HEK293T (cell line): Measurements from ENCODE around the gene GRIK2.

Source experiments
- ARNT ChIP-seq: fragments of 450-650 bp; IDR thresholded peaks from 2 replicates; pipeline ENCODE4 v1.6.1; 2017; ENCODE audit warnings: mild to moderate bottlenecking
- FOXM1 ChIP-seq: fragments of 450-650 bp; IDR thresholded peaks from 2 replicates; pipeline ENCODE4 v1.6.1; 2017; ENCODE audit warnings: mild to moderate bottlenecking, borderline replicate concordance
- LEF1 ChIP-seq: fragments of 450-650 bp; IDR thresholded peaks from 2 replicates; pipeline ENCODE4 v1.6.1; 2017; ENCODE audit warnings: mild to moderate bottlenecking, borderline replicate concordance
- SP1 ChIP-seq: fragments of 450-650 bp; IDR thresholded peaks from 2 replicates; pipeline ENCODE4 v1.6.1; 2017
- SUZ12 ChIP-seq: fragments of 450-650 bp; IDR thresholded peaks from 2 replicates; pipeline ENCODE4 v1.6.1; 2016; ENCODE audit warnings: mild to moderate bottlenecking
- TF ChIP-seq, protein P1 (sequence below): fragments of 450-650 bp; IDR thresholded peaks from 2 replicates; pipeline ENCODE4 v1.6.1; 2016

DNA sequence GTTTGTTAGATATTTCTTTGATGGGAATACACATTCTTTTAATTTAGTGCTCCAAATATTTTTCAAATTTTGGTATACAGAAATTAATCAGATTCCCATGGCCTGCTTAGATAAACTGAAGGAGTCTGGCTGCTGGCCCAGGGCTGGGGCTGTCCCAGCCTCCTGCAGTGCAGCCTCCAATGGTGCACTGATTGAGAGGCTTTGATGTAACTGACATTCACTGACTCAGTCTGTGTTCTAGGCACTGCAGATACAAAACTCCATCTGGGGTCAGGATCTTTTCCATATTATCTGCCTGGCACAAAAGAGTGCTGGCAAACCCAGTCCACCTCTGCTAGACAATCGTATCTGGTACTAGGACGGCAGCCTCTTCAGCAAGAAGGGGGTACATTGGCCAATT, 64.8 kb downstream of the GRIK2 start:
- TF ChIP-seq ARNT (no peak), LEF1 (no peak), SUZ12 (no peak), FOXM1 (no peak), SP1 (no peak)
- TF ChIP-seq, protein P1, sequence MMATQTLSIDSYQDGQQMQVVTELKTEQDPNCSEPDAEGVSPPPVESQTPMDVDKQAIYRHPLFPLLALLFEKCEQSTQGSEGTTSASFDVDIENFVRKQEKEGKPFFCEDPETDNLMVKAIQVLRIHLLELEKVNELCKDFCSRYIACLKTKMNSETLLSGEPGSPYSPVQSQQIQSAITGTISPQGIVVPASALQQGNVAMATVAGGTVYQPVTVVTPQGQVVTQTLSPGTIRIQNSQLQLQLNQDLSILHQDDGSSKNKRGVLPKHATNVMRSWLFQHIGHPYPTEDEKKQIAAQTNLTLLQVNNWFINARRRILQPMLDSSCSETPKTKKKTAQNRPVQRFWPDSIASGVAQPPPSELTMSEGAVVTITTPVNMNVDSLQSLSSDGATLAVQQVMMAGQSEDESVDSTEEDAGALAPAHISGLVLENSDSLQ: no peak
